ENCODE results near the gene NUDT14.

NUDT14 gene

GRCh38 chr14:105126126-105126980, 54.8 kb downstream of the NUDT14 start:
- ChIA-PET CTCF (interaction anchor here (1.0 kb wide), 1 partner anchor 22 kb away, joined by 4 read pairs; no protein-coding TSS in a partner anchor), POLR2A (no interaction called here)
- no peak for DNase-seq (ENCODE audit: low read depth, low spot score)
- H3K4me3 ChIP-seq (ENCODE audit: low read depth, low read length): no peak overlapping the region
- no peak for TF ChIP-seq CTCF (IDR thresholded peaks at IDR 0.05; ENCODE audit: insufficient read depth, low read length, missing control alignments)

GRCh38 chr14:105124823-105125222, 56.3 kb downstream of the NUDT14 start:
- no peak for DNase-seq (ENCODE audit: low read depth, low spot score)
- POLR2A ChIA-PET: no interaction called here

GRCh38 chr14:105123981-105124765, 56.9 kb downstream of the NUDT14 start:
- POLR2A ChIA-PET: no interaction called here
- TF ChIP-seq CTCF (IDR thresholded peaks at IDR 0.05; ENCODE audit: insufficient read depth, low read length, missing control alignments): no peak
- CTCF ChIA-PET: interaction anchor here (1.0 kb wide), 1 partner anchor 32 kb away, joined by 3 read pairs; no protein-coding TSS in a partner anchor
- DNase-seq (ENCODE audit: low read depth, low spot score): no peak
- H3K4me3 ChIP-seq (ENCODE audit: low read depth, low read length): no peak overlapping the region

More at GRCh38 chr14:105124823-105125222, 56.3 kb downstream of the NUDT14 start:
- TF ChIP-seq CTCF (IDR thresholded peaks at IDR 0.05; ENCODE audit: insufficient read depth, low read length, missing control alignments): no peak
- CTCF ChIA-PET: no interaction called here
- no peak overlapping the region for H3K4me3 ChIP-seq (ENCODE audit: low read depth, low read length)

GRCh38 chr14:105123064-105123665, 57.9 kb downstream of the NUDT14 start:
- H3K4me3 ChIP-seq (ENCODE audit: low read depth, low read length): no peak overlapping the region
- ChIA-PET POLR2A (no interaction called here), CTCF (no interaction called here)
- DNase-seq (ENCODE audit: low read depth, low spot score): no peak
- TF ChIP-seq CTCF (IDR thresholded peaks at IDR 0.05; ENCODE audit: insufficient read depth, low read length, missing control alignments): no peak
